Ammon's horn (tissue), 1 donor: ENCODE data around the gene FOSL2.
A peak's percentile ranks its signal among the peaks of the same experiment; 100 is the strongest.

Experiments used
- DNase-seq: peaks from one replicate; pipeline ENCODE4 v3.0.0-alpha.2; 2016; ENCODE audit warnings: low spot score

The FOSL2 gene

DNA sequence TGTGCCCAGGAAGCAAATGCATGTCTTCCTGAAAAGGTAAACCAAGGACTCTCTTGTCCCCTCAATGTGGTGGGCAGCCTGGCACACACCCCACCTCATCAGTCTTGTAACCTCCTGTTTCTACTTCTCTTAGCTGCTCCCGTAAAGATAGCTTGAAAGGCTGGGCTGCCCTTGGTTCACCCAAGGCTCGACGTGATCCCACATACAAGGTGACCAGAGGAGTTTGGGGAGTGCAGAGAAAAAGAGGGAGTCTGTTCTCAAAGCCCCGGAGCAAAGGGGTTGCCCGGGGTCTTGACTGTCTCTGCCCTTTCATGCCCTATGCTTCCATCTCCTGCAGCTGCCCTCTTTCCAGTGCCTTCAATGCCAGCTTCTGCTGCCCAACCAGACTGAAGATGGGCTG is 18.3 kb upstream of the FOSL2 start:
- no peak for DNase-seq

DNA sequence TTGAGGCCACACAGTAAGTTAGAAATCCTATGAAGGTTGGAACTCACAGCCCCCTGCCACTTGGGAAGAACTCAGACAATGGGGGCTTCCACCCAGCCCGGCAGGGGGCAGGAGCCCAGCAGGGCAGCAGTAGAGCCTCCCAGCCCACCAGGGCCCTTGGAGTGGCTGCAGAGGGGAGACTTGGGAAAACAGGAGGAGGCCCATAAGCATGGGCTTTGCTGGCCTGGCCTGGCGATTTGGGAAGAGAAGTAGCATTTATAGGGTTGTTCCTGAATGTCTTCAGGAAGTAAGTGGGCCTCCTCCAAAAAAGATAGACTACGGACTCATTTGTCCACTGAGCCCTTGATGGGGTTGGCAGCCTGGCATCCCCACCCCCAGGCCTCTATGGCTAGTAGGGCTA is 17.4 kb upstream of the FOSL2 start:
- DNase-seq: no peak

DNA sequence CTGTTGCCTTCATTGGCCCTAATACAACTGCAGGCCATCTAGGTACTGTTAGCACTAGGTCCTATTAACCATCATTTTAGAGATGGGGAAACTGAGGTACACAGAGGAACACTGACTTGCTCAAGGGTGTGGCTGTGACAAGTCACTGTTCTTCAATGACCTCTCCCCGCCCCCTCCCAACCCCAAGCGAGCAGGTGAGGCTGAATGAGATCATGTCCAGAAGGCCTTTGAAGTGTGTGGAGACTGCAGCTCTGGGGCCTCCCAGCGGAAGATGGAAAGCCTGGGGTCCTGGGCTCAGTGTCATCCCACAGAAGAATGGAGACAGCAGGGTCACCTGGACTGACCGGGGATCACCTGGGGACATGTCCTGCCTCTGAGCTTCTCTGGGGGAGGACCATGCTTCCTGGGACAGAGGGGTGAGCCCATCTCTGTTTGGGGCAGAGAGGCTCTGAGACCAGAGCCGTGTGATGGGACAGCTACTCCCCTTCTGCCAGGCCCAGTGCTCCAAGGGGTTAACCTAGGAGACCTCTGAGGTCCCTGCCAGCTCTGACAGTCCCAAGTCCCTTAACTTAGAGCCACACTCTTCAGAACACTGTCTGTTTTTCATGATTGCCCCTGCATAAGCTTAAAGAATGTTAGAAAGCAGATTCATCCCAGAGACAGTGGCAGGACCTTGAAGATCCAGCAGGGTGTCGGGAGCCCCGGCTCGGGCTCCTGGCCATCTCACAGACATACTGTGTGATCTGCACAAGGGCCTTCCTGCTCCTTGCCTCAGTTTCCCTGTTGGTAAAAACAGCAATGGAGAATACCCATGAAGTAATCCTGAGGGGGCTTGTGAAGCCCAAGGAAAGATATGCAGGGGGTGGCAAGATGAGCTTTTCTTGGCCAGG is 16.7 kb upstream of the FOSL2 start:
- DNase-seq: no peak

DNA sequence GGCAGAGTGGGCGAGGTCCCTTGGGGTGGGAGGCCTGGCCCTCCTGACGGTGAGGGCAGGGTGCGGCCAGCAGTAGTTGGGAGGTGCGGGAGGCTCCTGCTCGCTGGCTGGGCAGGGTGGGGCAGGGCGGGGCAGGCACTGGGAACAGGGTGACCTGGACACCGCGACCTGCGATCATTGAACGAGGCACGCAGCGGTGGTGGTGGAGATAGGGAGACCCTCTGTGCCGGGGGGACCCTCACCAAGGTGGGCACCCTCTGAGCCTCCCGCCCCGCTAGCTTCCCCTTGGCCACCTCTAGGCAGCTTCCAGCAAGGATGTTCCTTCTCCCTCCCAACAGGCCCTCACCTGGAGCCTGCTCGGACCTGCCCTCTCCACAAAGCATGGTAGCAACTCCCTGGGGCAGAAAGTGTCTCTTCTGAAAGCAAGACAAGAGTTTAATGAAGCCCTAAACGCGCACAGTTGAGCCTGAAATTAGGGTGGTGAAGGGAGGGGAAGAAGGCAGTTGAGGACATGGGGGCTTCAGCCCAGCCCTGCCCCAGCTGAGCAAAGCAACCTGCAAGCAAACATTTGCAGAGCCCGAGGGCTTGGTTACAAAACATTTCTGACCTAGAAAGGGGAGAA is 15.4 kb upstream of the FOSL2 start:
- no peak for DNase-seq

DNA sequence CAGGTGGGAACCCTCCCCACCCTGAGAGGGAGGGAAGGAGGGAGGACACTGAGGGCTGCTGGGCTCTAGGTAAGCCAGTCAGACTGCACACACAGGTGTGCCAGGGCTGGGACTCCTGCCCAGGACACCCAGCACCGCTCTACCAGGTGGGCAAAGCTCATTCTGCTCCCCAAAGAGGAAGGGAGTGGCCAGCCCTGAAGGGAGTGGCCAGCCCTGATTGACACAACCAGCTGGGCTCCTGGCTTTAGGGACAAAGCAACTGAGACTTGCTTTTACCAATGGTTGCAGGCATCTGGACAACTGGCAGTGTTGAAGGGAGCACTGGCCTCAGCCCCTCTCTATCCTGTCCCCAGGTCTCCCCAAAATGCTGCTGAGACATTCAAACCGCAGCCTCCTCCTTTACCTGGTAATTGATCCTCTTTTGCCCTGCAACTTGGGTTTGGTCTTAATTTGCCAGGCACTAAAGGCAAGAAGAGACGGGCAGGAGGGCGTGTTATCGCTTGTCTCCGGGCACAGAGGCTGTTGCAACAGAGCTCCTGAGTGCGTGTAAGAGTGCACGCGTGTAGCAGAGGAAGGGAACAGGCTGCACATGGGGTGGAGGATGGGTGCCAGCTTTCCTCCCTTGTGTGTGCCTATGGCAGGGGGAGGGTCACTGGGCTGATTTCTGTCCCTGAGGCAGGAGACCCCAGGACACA is 14.5 kb upstream of the FOSL2 start:
- no peak for DNase-seq

DNA sequence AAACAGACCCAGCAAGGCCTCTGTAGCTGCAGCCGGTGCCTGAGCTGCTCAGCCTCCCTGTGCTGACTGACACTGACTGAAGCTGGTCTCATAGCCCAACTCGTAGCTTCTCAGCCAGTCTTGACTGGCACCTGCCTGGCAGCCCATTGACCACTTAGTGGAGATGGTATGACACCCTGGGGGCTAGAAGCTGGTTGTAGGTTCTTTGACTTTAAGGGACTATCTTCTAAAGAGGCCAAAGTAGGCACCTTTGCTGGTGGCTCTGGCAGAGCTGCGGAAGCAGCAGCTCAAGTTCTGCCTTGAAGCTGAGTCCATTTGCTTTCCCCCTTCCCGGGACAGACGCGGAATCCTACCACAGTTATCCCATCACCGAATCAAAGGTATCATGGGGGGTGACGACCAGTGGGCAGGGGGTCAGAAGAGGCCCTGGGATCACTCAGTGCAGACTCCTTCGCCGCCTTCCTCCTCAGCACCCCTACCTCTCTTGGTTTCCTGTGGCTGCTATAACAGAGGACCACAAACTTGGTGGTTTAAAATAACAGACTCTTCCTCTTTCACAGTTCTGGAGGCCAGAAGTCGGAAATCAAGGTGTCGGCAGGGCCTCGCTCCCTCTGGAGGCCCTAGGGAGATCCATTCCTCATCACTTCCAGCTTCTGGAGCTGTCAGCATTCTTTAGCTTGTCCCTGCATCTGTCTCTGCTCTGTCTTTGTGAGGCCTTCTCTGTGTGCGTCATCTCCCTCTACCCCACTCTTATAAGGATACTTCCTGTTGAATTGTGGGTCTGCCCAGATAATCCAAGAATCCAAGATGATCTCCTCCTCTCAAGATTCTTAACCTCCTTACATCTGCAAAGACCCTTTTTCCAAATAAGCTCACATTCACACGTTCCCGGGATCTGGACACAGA is 13.7 kb upstream of the FOSL2 start:
- DNase-seq: no peak

DNA sequence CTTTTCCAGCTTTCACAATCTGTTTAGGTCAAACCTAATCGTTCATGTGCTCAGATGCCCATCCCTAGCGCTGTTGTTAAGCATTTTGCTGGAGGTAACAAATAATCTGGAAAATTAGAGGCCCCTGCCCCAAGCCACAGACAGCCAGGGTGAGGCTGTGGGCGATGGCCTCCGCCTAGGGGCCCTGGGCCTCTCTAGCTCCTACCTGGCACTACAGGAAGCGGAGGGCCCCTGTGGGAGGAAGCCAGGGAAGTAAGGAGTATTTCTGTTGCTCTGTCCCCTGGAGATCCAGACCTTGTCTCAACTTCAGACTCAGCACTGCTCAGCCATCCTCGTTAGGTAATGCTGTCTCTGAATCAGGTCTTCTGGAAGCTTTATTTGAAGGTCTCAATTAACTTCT is 12.4 kb upstream of the FOSL2 start:
- DNase-seq: no peak

DNA sequence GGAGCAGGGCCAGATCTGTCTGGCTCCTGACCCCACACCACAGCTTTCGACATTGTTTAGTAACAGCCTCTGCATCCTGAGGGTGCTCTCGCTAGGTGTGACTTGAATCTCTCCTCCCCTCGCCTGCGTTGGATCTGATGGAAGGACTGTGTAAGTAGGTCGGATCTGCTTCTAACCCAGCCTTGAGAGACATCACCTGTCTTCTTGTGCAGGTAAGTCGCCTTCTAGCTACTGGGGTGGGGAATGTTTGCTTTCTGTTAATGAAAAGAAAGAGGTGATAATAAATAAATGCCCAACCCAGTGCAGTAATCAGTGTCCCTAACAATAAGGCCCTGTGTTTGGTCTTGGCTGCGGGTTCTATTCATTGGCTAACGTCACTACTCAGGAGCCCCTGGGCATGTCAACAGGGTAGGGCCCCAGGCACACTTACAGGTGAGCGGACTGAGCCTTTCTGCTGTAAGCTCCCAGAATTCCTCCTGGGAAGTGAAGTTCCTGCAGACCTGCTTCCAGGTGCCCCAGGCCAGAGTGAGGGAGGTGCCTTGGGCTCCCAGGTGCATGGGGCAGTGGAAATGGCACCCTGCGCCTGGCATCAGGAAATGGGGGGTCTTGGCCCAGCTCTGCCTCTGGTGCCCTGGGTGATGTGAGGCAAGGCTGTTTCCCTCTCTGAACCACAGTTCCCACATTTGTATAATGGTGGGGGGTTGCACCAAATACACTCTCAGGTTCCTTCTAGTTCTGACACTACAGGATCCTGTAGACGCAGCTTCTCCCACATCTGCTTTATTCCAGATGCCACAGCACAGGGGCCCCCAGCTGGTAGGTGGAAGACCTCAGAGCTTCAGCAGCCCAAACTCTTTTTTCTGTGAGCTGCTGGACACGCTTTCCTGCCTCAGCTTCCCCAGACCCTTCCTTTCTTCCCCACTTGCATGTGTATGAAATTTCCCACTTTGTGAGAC is 11.2 kb upstream of the FOSL2 start:
- DNase-seq: no peak

DNA sequence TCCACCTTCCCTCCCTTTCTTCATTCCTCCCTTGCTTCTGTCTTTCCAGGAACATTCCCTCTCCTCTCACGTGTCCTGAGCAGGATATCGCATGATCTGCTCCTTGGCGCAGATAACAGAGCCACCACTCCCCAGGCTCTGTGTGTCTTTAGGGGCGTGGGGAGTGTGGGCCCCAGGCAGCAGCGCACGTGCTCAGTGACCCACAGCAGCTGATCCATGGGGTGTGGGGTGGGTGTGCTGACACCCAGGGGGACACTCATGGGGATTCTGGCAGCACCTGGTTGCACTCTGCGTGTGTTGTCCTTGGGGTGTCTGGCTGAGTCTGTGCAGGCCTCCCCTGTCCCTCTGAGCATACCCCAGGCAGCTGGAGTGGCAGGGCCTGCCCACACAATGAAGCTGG is 9.9 kb upstream of the FOSL2 start:
- DNase-seq: no peak

DNA sequence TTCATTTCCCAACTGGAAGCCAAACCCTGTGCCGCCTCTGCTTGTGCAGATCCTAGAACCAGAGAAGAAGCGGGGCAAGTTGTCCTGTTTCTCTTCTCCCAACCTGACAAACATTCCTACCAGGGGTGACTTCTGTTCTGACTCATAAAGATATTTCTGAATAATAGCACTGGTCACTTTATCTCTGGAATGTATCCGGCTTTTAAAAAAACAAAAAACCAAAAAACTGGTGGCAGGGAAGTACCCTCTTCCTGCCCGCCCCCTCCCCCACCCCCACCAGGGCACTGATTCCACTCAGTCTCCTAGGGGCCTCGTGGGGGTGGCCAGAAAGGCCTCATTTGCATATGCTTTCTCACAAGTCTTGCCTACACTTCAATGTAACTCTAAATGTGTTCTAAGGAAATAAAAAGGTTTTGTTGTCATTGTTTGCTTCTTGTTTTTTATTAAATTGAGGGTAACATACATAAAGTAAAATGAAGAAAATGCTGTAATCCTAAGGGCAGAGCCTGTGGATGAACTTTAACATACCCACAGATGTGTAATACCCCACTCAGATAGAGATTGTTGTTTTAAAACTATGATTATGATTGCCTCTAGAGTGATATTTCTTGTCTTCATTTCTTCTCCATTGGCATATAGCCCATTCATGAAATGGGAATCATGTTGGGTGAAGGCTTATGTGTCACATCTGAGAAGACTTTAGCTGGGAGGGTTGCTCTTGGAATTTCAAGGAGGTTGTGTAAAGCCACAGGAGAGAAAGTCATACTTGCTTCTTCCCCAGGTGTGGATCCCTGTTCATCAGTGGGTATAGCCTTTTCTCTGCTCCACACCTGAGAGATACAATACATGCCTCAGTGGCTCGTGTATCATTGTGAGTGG is 5.3 kb upstream of the FOSL2 start:
- DNase-seq: no peak

DNA sequence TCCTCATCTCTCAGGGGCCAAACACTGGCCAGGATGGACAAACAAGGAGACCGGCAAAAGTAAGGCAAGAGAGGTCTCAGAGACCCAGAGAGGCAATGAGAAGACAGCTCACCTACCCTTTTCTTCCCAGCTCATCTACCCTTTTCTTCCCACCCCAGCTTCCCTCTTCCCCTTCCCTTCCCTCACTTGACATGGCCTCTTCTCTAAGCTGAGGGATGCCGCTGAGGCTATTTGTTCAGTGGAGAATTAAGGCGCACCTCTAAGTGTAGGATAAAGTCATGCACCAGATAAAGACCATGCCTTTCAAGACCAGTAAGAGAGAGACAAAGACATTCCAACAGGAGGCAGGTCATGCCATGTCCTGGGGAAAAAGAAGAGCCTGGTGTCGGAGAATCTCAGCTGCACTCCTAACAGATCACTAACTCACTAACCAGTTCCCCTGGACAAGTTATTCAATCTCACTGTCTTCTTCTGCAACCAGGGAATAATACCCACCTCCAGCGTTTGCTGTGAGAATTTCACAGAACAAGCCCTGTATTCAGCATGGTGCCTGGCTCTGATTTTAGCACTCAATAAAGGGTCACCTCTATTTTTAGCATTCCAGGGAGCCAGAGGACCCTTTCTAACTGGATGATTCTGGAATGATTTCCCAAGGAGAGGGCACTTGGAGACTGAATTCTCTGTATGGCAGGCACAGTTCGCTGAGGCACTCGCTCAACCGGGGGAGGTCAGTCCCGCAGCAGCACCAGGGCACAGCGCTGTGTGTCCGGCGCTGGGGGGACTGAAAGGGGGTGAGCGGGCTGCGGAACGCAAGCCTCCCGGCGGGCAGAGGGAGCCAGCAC is 3.0 kb upstream of the FOSL2 start:
- DNase-seq: no peak

DNA sequence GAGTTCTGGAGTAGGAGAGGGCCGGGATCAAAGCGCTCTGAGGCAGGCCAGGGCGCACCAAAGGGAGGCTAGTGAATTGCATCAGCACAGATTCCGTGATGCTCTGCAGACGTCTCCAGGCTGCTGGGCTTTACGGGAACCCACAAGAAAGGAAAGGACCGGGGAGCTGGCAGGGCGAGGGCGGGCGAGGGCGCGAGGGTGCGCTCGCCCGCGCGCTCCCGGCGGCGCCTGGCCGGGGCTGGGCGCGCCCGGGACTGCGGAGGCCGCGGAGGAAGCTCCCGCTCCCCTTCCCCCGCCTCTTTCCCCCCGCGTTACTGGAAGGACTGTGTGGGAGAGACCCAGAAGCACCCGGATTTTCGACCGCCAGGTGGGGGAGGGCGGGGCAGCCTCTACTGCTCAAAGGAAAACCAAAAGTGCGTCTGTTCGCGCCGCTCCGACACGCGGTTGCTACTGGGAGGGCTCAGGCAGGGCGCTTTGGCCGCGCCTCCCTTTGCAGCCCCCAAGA is 2.4 kb upstream of the FOSL2 start:
- DNase-seq: peak; percentile 71

DNA sequence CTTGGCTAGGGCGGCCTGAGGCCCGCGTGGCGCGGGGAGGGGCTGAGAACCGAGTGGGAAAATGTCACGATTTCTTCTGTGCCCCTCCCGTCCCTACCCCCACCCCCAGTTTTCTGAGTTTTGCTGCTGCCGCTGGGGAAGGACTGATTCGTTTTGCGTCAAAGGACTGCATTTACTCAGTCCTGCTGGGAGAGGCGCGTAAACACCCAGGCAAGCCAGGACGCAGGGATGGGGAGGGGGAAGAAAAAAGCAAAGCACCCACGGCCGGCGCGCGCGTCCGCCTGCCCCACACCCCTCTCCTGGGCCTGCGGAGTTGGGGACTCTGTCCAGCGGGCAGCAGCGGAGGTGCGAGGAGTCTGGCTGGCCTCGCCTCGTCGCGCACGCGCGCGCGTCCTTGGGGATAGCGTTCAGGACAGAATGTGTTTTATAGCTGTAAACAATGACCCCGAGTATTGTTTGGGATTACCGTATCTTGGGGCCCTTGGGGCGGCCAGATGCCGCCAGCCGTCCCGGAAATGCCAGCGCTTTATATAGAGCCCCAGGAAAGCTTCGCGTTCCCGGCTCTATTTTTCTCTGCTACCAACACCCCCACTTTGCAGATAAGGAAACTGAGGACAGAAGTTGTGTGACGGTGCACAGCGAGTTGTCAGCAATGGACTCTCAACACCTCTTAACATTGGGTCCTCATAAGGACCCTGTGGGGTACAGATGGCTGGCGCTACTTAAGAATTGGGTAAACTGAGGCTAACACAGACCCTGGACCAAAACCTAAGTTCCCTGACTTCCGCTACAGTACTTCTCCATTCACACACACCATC is 1.7 kb upstream of the FOSL2 start:
- peak; percentile 67 for DNase-seq

DNA sequence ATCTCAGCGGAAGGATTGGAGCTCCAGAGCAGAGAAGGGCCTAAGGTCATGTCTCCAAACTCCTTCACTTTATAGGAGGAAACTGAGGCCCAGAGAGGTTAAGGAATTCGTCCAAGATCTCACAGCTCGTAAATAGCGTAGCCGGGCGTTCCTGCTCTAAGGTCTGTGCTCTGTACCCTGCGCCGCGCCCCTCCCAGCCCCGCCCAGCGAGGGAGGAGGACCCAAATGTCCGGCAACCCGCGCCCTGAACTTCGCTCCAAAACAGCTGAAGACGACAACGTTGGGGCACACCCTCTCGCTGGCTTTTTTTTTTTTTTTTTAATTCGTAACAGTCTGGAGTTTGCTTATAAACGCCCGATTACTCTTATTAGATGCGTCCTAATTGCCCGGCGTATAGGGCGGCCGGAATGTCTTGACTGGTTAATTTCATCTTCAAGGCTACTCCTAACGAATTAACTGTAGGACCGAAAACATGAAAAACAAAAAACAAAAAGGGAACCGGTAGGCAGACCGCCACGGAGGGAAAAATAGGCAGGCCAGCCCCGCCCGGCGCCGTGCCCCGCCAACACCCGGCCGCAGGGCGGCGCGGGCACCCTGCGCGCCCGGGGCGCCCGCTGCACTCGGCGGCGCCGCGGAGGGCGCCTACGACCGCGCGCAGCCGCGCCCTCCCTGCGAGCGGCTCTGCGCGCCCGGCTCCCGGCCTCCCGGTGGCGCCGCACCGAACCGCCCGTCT is 928 bp upstream of the FOSL2 start:
- DNase-seq: peak; percentile 58

DNA sequence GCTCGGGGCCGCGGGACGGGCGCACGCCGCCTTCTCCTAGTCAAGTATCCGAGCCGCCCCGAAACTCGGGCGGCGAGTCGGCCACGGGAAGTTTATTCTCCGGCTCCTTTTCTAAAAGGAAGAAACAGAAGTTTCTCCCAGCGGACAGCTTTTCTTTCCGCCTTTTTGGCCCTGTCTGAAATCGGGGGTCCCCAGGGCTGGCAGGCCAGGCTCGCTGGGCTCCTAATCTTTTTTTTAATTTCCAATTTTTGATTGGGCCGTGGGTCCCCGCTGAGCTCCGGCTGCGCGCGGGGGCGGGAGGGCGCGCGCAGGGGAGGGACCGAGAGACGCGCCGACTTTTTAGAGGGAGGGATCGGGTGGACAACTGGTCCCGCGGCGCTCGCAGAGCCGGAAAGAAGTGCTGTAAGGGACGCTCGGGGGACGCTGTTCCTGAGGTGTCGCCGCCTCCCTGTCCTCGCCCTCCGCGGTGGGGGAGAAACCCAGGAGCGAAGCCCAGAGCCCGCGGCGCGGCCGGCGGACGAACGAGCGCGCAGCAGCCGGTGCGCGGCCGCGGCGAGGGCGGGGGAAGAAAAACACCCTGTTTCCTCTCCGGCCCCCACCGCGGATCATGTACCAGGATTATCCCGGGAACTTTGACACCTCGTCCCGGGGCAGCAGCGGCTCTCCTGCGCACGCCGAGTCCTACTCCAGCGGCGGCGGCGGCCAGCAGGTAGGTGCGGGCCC is 617 bp downstream of the FOSL2 start:
- no peak for DNase-seq

DNA sequence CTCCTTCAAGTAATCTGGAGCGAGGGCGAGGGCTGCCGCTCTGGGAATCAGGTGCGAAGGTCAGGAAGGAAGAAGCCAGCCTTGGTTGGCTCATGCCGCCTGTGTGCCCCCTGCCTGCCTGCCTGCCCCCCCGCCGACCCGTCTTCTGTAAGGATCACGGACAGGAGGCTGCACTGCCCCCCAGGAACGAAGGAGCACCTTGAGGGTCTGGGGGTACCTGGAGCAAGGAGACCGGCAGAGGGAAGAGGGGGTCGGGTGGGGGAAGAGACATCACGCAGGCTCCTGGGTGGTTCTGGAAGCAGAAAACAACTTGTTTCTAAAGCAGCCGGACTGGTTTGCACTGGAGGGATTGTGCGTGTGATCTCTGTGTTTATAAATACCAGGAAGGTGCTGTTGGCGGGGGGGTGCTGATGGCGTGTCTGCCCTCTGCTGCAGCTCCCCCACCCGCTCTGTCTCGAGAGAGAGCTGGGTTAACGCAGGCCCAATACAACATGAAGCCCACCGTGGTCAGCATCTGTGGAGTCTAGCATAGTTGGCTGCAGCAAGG is 1.7 kb downstream of the FOSL2 start:
- peak; percentile 40 for DNase-seq
